GM12891 (cell line): ENCODE data around the gene ITPKA.

Source experiments
- PAX5 ChIP-seq: IDR thresholded peaks from 2 replicates; pipeline ENCODE4 v1.6.1; 2011; ENCODE audit warnings: low read length, moderate library complexity, mild to moderate bottlenecking; ENCODE audit not compliant: insufficient read depth, severe bottlenecking
- POLR2A ChIP-seq: IDR thresholded peaks from 2 replicates; pipeline ENCODE4 v1.6.1; 2011; ENCODE audit warnings: low read depth, low read length, control low read depth
- POLR2AphosphoS5 ChIP-seq: IDR thresholded peaks from 2 replicates; pipeline ENCODE4 v1.6.1; 2011; ENCODE audit warnings: low read depth, low read length, control low read depth
- POU2F2 ChIP-seq: IDR thresholded peaks from 2 replicates; pipeline ENCODE4 v1.6.1; 2011; ENCODE audit warnings: low read depth, mild to moderate bottlenecking, control low read depth, low read length, moderate library complexity
- SPI1 ChIP-seq: IDR thresholded peaks from 2 replicates; pipeline ENCODE4 v1.6.1; 2011; ENCODE audit warnings: low read depth, low read length, control low read depth
- TAF1 ChIP-seq: IDR thresholded peaks from 2 replicates; pipeline ENCODE4 v1.6.1; 2011; ENCODE audit warnings: low read depth, low read length, control low read depth

DNA sequence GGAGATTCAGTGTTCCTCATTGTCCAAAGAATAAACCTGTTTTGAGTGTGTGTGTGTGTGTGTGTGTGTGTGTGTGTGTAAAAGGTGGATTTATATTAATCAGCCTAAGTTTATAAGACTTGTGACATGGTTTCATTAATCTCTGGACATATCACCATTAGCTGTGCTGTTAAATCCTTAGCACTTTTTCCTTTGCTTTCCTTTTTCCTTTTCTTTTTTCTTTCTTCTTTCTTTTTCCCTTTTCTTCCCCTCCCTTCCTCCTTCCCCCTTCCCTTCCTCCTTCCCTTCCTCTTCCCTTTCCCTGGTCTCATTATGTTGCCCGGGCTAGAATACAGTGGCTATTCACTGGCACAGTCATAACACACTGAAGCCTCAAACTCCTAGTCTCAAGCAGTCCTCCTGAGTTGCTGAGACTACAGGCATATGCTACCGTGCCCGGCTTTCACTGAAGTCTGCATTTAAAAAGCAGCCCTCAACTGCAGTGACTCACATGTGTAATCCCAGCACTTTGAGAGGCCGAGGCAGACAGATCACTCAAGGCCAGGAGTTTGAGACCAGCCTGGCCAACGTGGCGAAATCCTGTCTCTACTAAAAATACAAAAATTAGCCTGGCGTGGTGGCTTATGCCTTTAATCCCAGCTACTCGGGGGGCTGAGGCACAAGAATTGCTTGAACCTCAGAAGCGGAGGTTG is 28.6 kb upstream of the ITPKA start:
- no peak for TF ChIP-seq TAF1
- TF ChIP-seq POLR2AphosphoS5, result no peak
- TF ChIP-seq POLR2A, result no peak
- TF ChIP-seq SPI1, result no peak
- TF ChIP-seq POU2F2, result no peak
- no peak for TF ChIP-seq PAX5
